NCI-H146 treated with DMSO at 0.1 percent for 48 hours (cell line): ENCODE data around the gene CAPZB.

ENCODE experiments used
- DNase-seq: peaks from one replicate; lab custom pipeline; 2025; ENCODE audit not compliant: unreplicated experiment; lab: John Stamatoyannopoulos, UW

Gene CAPZB

GRCh38 chr1:19450811-19451515 lies 34.4 kb downstream of the CAPZB start:
- DNase-seq = no peak

DNA sequence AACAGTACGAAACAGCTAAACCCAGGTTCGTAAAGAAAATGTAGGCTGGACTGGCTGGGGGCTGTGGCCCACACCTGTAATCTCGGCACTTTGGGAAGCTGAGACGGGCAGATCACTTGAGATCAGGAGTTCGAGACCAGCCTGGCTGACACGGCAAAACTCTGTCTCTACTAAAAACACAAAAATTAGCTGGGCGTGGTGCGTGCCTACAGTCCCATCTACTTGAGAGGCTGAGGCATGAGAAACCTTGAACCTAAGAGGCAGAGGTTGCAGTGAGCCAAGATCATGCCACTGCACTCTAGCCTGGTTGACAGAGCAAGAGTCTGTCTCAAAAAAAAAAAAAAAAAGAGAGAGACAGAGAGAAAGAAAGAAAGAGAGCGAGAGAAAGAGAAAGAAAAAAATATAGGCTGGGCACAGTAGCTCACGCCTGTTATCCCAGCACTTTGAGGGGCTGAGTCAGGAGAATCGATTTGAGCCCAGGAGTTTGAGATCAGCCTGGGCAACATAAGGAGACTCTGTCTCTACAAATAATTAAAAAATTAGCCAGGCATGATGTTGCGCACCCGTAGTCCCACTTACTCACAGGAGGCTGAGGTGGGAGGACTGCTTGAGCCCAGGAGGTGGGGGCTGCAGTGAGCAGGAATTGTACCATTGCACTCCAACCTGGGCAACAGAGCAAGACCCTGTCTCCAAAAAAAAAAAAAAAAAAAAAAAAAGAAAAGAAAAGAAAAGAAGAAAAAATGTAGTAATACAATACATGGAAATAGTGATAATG lies 35.7 kb downstream of the CAPZB start:
- no peak for DNase-seq

DNA sequence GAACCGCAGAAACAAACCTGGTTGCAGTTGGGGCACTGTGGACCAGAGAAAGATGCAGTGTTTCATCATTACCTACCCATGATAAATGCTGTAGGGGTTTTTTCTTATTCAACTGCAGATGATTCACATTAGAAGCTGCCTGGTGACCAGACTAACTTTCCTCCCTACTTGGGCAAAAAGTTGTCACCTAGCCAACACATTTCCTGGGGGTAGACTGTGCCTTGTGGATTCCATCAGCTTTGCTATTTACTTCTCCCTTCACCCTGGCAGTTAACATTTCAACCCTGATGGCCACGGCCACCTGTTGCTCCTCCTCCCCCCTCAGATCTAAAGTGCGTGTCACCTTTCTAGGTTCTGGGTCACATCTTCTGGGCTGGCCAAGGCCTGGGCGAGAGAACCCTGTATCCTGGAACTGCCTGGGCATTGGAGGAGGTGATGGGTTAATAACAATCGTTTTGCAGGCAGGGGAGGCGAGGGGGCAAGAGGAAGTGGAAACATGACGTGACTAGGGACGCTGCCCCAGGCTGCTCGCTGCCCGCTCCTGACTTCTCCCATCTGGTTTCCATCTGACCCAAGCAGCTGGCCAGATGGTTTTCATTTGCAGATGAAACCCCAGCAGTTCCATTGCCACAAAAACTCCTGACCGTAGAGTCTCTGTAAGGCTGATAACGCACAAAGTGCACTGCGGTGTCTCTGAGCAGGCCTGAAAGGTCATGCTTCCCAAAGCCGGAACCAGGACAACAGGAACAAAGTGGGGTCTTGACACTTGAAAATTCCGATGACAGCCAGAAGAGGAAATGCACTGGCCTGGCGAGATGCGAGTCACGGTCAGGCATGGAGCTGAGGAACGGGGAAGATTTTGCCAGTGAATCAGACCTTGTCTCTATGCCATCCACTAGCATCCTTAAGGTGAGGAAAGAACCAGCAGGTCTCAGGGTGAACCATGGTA lies 36.6 kb downstream of the CAPZB start:
- DNase-seq = no peak

GRCh38 chr1:19447550-19447949 lies 37.8 kb downstream of the CAPZB start:
- no peak for DNase-seq

- peak; percentile 48 for DNase-seq
These were observed 39.7 kb downstream of the CAPZB start for GRCh38 chr1:19445417-19446342.

DNA sequence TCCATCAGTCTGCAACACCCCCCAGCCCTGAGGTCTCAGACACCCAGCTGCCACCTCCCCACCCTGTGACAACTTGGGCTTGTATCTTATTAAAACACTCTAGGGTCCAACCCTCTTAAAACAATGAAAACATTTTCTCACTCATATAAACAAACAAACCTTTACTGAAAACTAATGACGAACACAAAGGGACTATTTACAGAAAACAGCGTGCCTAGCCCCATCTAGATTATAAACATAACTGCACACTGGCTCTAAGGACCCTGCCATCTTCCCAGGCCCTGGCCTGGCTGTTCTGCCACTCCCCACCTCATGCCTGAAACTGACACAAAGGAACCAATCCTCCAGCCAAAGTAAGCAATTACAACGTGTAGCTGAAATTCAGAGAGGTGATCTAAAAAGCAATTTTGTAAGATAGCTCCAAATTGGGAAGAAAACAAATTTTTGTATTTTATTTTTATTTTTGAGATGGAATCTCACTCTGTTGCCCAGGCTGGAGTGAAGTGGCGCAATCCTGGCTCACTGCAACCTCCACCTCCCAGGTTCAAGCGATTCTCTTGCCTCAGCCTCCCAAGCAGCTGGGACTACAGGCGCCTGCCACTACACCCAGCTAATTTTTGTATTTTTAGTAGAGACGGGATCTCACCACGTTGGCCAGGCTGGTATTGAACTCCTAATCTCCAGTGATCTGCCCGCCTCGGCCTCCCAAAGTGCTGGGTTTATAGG lies 40.9 kb downstream of the CAPZB start:
- no peak for DNase-seq

- no peak for DNase-seq
These were observed 42.0 kb downstream of the CAPZB start for GRCh38 chr1:19443326-19443725.

- DNase-seq = no peak
These were observed 42.9 kb downstream of the CAPZB start for GRCh38 chr1:19442154-19443096.

- no peak for DNase-seq
These were observed 44.1 kb downstream of the CAPZB start for GRCh38 chr1:19441048-19441780.

DNA sequence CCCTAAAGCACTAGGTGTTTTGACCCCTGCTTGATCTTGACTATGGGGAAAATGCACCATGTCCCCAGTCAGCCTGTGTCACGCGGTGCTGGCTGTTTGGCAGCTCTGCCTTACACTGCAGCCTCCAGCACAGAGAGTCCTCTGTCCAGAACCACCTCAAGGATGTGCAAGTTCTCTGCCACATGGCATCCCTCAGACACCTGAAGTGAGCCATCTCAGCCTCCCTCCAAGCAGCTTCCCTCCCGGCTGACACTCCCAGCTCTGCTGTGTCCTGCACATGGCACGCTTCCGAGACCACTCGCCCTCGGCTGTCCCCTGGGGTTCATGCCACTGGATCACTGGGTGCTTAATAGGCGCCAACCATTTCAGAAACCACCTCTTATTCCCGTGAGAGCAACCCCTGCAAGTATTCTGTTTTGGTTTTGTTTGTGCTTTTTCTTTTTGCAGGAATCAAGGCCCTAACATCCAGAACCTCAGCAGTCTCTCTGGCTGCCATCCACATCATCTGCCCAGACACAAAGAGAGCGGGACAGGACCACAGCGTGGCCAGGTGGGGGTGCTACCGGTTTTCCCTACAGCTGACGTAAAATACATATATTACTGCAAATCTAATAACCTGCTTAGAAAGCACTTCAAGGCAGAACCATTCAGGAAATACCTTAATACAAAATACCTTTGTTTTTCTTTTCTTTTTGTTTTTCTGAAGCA lies 45.7 kb downstream of the CAPZB start:
- no peak for DNase-seq

DNA sequence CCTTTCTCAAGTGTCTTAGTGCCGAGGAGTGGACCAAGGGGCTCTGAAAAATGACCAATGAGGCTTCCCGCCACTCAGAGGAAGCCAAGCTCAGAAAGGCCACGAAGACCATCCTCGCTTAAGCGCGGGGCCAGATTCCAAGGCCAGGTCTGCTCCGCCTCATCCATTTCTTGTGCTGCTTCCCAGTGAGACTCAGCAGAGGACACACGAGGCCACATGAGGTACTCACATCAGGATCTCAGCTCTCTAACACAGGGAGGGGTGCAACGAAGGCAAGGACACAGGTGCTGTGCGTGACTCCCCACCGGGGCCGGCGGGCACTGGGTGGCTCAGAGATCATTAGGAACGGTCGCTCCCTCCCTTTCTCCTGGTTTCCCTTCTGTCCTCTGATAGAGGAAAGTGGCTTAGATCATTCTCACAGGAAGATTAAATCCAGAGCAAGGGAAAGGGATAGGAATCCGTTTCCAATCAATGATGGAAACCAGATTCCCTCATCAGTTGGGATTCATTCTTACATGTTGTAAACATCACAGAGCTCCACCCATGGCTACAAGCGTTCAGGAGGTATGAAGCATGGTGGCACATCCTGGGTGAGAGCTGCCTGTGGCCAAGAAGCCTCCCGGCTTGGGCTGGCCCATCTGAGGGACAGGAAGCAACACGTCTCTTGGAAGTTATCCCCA lies 46.7 kb downstream of the CAPZB start:
- DNase-seq = no peak

GRCh38 chr1:19437891-19438294 lies 47.4 kb downstream of the CAPZB start:
- no peak for DNase-seq

- no peak for DNase-seq
These were observed 48.4 kb downstream of the CAPZB start for GRCh38 chr1:19436716-19437476.

GRCh38 chr1:19435851-19436455 lies 49.4 kb downstream of the CAPZB start:
- DNase-seq = no peak

GRCh38 chr1:19435181-19435580 lies 50.2 kb downstream of the CAPZB start:
- no peak for DNase-seq

DNA sequence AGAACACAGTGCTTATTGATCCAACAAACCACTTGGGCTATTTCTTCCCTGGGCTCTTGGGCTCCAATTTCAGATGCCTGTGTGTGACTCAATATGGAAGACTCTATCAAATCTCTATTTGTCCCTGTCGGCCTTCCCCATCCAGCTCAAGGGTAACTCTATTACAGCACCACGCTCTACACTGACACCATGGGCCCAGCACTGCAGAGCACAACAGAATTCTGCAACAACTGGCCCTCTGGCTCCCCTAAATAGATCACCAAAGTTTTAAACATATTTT lies 51.7 kb downstream of the CAPZB start:
- no peak for DNase-seq
